Gastroesophageal sphincter (tissue), 4 donors: ENCODE results near the gene MYRIP. TPM values are rescaled to one million over a fixed set of nuclear protein-coding genes. Genes with fewer than 3 reads are reported as not detected.

Source experiments
- ATAC-seq: fragments of 150-250 bp; one replicate; pipeline ENCODE4 v1.9.1; 2016; ENCODE audit warnings: mild to moderate bottlenecking, moderate library complexity
- H3K27ac ChIP-seq, 4 donors: fragments of 200-600 bp; sonication (generic) in 3 of 4; 1 replicate in 3 of 4; 2 replicates in 1 of 4; pipeline ENCODE4 v1.5.1; 2016 to 2019
- H3K27me3 ChIP-seq: fragments of 200-600 bp; sonication (generic); one replicate; pipeline ENCODE4 v1.5.1; 2019
- H3K36me3 ChIP-seq, 2 donors: fragments of 200-600 bp; sonication (generic); one replicate each; pipeline ENCODE4 v1.5.1; 2019; ENCODE audit warnings: control low read depth in 1 of 2
- H3K4me1 ChIP-seq, 3 donors: fragments of 200-600 bp; sonication (generic); 1 replicate in 2 of 3; 2 replicates in 1 of 3; pipeline ENCODE4 v1.5.1; 2016 to 2019; ENCODE audit warnings: control low read depth in 2 of 3
- H3K4me3 ChIP-seq, 2 donors: fragments of 200-600 bp; sonication (generic); one replicate each; pipeline ENCODE4 v1.5.1; 2019; ENCODE audit warnings: mild to moderate bottlenecking in 1 of 2, moderate library complexity in 1 of 2
- H3K9me3 ChIP-seq, 3 donors: fragments of 200-600 bp; sonication (generic); one replicate each; pipeline ENCODE4 v1.5.1; 2017 to 2019; ENCODE audit warnings: control low read depth in 2 of 3
- EP300 ChIP-seq: sonication (generic); formaldehyde crosslinking; IDR thresholded peaks from one replicate; pipeline ENCODE4 v1.6.1; 2017; ENCODE audit warnings: antibody characterized with exemption, mild to moderate bottlenecking
- POLR2A ChIP-seq, 2 donors: fragments of 450-650 bp; IDR thresholded peaks; one replicate each; pipeline ENCODE4 v1.6.1; 2017; ENCODE audit warnings: antibody characterized with exemption in 2 of 2, mild to moderate bottlenecking in 2 of 2, moderate library complexity in 1 of 2
- POLR2AphosphoS5 ChIP-seq: sonication (generic); formaldehyde crosslinking; IDR thresholded peaks from one replicate; pipeline ENCODE4 v1.6.1; 2017; ENCODE audit warnings: antibody characterized with exemption
- WGBS, 2 donors: methylation state at CpG; one replicate each; pipeline ENCODE4 v1.1.5; 2018; ENCODE audit warnings: low coverage in 1 of 2; 5-methylcytosine and 5-hydroxymethylcytosine counted together
- total RNA-seq, 4 donors: library from RNA; depleted of rRNA; stranded (reverse); fragments of >200 nt; gene quantifications; one replicate each; pipeline ENCODE4 v1.1.0, GENCODE V29; 2016
- TF ChIP-seq, protein P1 (sequence below), 4 experiments: fragments of 200-600 bp in 2 of 4; fragments of 450-650 bp in 2 of 4; sonication (generic) in 1 of 4; IDR thresholded peaks; one replicate each; pipeline ENCODE4 v1.5.1; 2017 to 2019; ENCODE audit warnings: antibody characterized with exemption in 4 of 4, mild to moderate bottlenecking in 2 of 4, moderate library complexity in 2 of 4

MYRIP gene
- total RNA-seq, 4 donors from 2014 or later: 3.7 to 6.4 (median 5.0) TPM

DNA sequence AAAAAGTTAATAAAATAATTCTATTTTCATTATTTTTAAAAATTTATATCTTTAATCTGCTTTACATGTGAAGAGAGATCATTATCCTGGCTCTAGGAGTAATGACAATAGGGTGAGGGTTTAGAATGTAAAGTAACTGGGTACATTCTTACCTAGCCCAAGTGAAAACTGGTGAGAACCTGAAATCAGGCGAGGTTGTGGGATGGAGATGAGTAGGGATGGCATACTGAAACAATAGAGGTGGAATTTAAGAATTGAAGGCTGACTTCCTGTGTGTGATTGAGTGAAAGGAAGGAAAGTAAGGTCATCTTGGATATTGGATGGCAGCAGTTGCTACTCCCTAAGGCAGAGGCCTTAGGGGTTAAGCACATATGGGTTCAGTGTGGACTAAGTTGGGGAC, 82.7 kb downstream of the MYRIP start:
- TF ChIP-seq POLR2AphosphoS5 (no peak), POLR2A (IDR thresholded peaks at IDR 0.05) (no peak), EP300 (no peak)
- TF ChIP-seq, protein P1, sequence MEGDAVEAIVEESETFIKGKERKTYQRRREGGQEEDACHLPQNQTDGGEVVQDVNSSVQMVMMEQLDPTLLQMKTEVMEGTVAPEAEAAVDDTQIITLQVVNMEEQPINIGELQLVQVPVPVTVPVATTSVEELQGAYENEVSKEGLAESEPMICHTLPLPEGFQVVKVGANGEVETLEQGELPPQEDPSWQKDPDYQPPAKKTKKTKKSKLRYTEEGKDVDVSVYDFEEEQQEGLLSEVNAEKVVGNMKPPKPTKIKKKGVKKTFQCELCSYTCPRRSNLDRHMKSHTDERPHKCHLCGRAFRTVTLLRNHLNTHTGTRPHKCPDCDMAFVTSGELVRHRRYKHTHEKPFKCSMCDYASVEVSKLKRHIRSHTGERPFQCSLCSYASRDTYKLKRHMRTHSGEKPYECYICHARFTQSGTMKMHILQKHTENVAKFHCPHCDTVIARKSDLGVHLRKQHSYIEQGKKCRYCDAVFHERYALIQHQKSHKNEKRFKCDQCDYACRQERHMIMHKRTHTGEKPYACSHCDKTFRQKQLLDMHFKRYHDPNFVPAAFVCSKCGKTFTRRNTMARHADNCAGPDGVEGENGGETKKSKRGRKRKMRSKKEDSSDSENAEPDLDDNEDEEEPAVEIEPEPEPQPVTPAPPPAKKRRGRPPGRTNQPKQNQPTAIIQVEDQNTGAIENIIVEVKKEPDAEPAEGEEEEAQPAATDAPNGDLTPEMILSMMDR (IDR thresholded peaks at IDR 0.05): no peak
- ATAC-seq: no peak
- no peaks in the 10 kb centered on the region for H3K9me3 ChIP-seq
- H3K4me1 ChIP-seq: no peaks in the 10 kb centered on the region
- WGBS, 2 donors: 55 to 67% methylated on average over 1 of the region's 1 CpG
- no peaks in the 10 kb centered on the region for H3K27me3 ChIP-seq
- H3K4me3 ChIP-seq: no peak overlapping the region
- H3K36me3 ChIP-seq: no peaks in the 10 kb centered on the region
- no peak overlapping the region for H3K27ac ChIP-seq

DNA sequence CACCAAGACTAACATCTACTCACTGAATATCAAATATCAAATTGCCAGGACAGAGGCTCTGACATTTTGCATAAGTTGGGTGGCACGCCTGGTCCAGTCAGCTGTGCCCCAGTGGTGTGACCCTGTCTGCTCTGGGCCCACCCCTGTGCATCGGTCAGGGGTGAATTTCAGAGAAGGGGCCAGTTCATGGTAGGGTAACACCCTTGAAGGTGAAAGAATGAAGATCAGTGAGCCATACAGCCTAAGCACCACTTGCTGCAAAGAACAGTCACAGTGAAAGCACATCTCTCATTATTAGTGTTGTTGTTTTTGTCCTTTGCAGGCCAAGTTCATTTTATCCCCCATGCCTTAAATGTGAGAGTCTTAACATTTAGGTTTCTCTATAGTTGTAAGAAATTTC, 86.8 kb downstream of the MYRIP start:
- H3K27ac ChIP-seq: no peak overlapping the region
- H3K4me3 ChIP-seq: no peak overlapping the region
- 73 to 90% methylated on average over 2 of the region's 2 CpGs for WGBS, 2 donors
- no peaks in the 10 kb centered on the region for H3K4me1 ChIP-seq
- H3K36me3 ChIP-seq: no peaks in the 10 kb centered on the region
- H3K27me3 ChIP-seq: no peaks in the 10 kb centered on the region
- no peaks in the 10 kb centered on the region for H3K9me3 ChIP-seq
- no peak for ATAC-seq
- TF ChIP-seq POLR2A (IDR thresholded peaks at IDR 0.05): no peak
- no peak for TF ChIP-seq POLR2AphosphoS5
- no peak for TF ChIP-seq EP300
- TF ChIP-seq, protein P1 (IDR thresholded peaks at IDR 0.05): no peak

DNA sequence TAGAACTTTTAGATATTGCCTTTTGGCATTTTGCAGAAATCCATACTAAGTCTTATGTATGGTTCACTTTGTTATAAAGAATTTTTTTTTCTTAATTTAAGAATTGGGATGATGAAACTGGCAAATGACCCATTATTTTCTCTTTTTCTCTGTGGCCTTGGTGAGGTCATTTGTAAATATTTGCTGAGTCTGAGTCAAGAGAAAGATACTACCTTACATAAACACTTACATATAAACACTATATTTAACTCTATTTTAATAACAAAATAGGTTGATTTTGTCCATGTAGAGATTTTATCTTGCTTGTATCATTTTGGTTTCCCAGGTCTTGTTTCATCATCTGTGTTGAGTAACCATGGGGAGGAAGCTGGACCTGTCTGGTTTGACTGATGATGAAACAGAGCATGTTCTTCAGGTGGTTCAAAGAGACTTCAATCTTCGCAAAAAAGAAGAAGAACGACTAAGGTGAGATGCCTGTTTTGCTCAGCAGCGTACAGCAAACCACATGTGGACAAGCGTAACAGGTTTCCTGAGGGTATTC, 91.1 kb downstream of the MYRIP start:
- no peaks in the 10 kb centered on the region for H3K36me3 ChIP-seq
- no peak overlapping the region for H3K27ac ChIP-seq
- H3K9me3 ChIP-seq: no peaks in the 10 kb centered on the region
- no peak for ATAC-seq
- no peaks in the 10 kb centered on the region for H3K27me3 ChIP-seq
- H3K4me1 ChIP-seq: no peaks in the 10 kb centered on the region
- TF ChIP-seq POLR2A (IDR thresholded peaks at IDR 0.05) (no peak), EP300 (no peak), POLR2AphosphoS5 (no peak)
- TF ChIP-seq, protein P1 (IDR thresholded peaks at IDR 0.05): no peak
- no peak overlapping the region for H3K4me3 ChIP-seq
- WGBS, 2 donors: 92 to 97% methylated on average over 4 of the region's 4 CpGs

DNA sequence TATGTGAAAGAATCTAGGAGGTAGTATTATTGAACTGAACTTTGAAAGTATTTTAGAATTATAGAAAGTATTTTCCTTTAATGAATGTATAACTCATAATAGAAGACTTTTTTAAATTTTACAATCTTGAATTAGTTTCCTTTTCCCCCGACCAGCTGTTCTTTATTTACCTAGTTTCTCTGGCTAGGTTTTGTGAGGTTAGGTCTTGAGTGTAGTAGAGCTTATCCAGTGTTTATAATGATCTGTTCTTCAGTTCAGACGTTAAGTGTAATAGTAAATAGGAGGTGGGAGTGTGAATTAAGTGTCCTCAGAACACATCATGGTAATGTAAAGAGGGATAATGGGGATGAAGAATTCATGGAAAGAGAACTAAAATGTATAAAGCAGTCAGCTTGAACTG, 93.8 kb downstream of the MYRIP start:
- 39 to 46% methylated on average over 2 of the region's 2 CpGs for WGBS, 2 donors
- Histone ChIP-seq H3K36me3 (no peaks in the 10 kb centered on the region), H3K4me1 (no peaks in the 10 kb centered on the region), H3K9me3 (no peaks in the 10 kb centered on the region), H3K4me3 (no peak overlapping the region), H3K27ac (no peak overlapping the region), H3K27me3 (no peaks in the 10 kb centered on the region)
- no peak for ATAC-seq
- TF ChIP-seq POLR2AphosphoS5 (no peak), POLR2A (IDR thresholded peaks at IDR 0.05) (no peak), EP300 (no peak)
- TF ChIP-seq, protein P1 (IDR thresholded peaks at IDR 0.05): no peak

DNA sequence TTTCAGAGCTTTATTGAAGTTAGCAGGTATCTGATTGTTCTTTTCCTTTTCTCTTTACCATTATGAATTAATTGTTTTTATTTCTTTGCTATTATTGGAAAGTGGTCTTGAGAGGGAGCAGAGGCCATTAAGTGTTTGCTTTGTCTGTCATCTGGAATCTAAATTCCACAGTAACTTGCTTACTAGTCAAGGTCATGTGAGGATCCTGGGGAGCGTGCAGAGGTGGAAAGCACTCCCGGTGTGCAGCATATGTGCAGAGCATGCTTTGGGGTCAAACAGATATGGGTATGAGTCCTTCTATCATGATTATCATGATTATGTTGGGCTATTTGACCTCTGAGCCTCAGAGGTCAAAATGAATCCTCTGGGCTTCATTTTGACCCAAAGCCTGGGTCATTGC, 96.4 kb downstream of the MYRIP start:
- 67 to 80% methylated on average over 1 of the region's 2 CpGs for WGBS, 2 donors
- no peaks in the 10 kb centered on the region for H3K9me3 ChIP-seq
- no peak for TF ChIP-seq POLR2AphosphoS5
- TF ChIP-seq, protein P1 (IDR thresholded peaks at IDR 0.05): no peak
- no peak overlapping the region for H3K27ac ChIP-seq
- no peaks in the 10 kb centered on the region for H3K27me3 ChIP-seq
- H3K4me1 ChIP-seq: no peaks in the 10 kb centered on the region
- H3K4me3 ChIP-seq: no peak overlapping the region
- ATAC-seq: no peak
- H3K36me3 ChIP-seq: no peaks in the 10 kb centered on the region
